Ectodermal cell (in vitro differentiated cells): ENCODE data around the gene FGFR1OP2.

ENCODE experiments used
- H3K27ac ChIP-seq: 2 replicates; pipeline ENCODE4 v1.7.0; 2013; ENCODE audit warnings: mild to moderate bottlenecking, low read depth, low read length; ENCODE audit not compliant: insufficient read depth, poor library complexity, severe bottlenecking
- H3K27me3 ChIP-seq: 2 replicates; pipeline ENCODE4 v1.7.0; 2013; ENCODE audit warnings: mild to moderate bottlenecking, low read length; ENCODE audit not compliant: insufficient read depth, control insufficient read depth, poor library complexity, severe bottlenecking
- H3K36me3 ChIP-seq: one replicate; pipeline ENCODE4 v1.7.0; 2013; ENCODE audit warnings: low read length; ENCODE audit not compliant: control insufficient read depth, insufficient read depth
- H3K4me1 ChIP-seq: one replicate; pipeline ENCODE4 v1.7.0; 2013; ENCODE audit warnings: low read length; ENCODE audit not compliant: control insufficient read depth, insufficient read depth
- H3K4me3 ChIP-seq: 2 replicates; pipeline ENCODE4 v1.7.0; 2013; ENCODE audit warnings: low read depth, low read length, control low read depth; ENCODE audit not compliant: insufficient read depth
- H3K9me3 ChIP-seq: 2 replicates; pipeline ENCODE4 v1.7.0; 2013; ENCODE audit warnings: mild to moderate bottlenecking, low read length, moderate library complexity; ENCODE audit not compliant: control insufficient read depth
- WGBS, 2 experiments: methylation state at CpG; one replicate each; pipeline ENCODE4 v1.1.7; 2013; ENCODE audit warnings: missing lambda C conversion rate in 2 of 2; 5-methylcytosine and 5-hydroxymethylcytosine counted together

FGFR1OP2 gene

GRCh38 chr12:27012982-27013255, 74.6 kb downstream of the FGFR1OP2 start:
- Histone ChIP-seq H3K4me3 (no peak overlapping the region), H3K27ac (no peak overlapping the region), H3K9me3 (no peaks in the 10 kb centered on the region), H3K36me3 (no peaks in the 10 kb centered on the region), H3K27me3 (no peaks in the 10 kb centered on the region), H3K4me1 (peaks cover 4% of the 10 kb centered on the region)
- WGBS, 2 experiments: 71 to 89% methylated on average over 4 to 5 of the region's 5 CpGs

GRCh38 chr12:27013611-27014084, 75.4 kb downstream of the FGFR1OP2 start:
- H3K4me3 ChIP-seq: peak overlapping the region; percentile 78
- no peaks in the 10 kb centered on the region for H3K27me3 ChIP-seq
- no peaks in the 10 kb centered on the region for H3K36me3 ChIP-seq
- peaks cover 4% of the 10 kb centered on the region for H3K4me1 ChIP-seq
- 2 to 4% methylated on average over 13 of the region's 13 CpGs for WGBS, 2 experiments
- no peaks in the 10 kb centered on the region for H3K9me3 ChIP-seq
- peak overlapping the region; percentile 21 for H3K27ac ChIP-seq

GRCh38 chr12:27014085-27014858, 76.0 kb downstream of the FGFR1OP2 start, which contains the start of gene TM7SF3:
Gene TM7SF3 (minus strand): TSS chr12:27014384. CDS start chr12:27014168, 216 bp downstream.
- 1 to 2% methylated on average over 70 to 71 of the region's 71 CpGs for WGBS, 2 experiments
- no peaks in the 10 kb centered on the region for H3K27me3 ChIP-seq
- H3K9me3 ChIP-seq: no peaks in the 10 kb centered on the region
- no peaks in the 10 kb centered on the region for H3K36me3 ChIP-seq
- peaks cover 4% of the 10 kb centered on the region for H3K4me1 ChIP-seq
- peak within 1 kb of the TSS; percentile 21 for H3K27ac ChIP-seq
- peak within 1 kb of the TSS; percentile 78 for H3K4me3 ChIP-seq

GRCh38 chr12:27014859-27015729, 76.8 kb downstream of the FGFR1OP2 start:
- Histone ChIP-seq H3K4me1 (peaks cover 4% of the 10 kb centered on the region), H3K36me3 (no peaks in the 10 kb centered on the region), H3K27ac (no peak overlapping the region), H3K27me3 (no peaks in the 10 kb centered on the region), H3K4me3 (no peak overlapping the region), H3K9me3 (no peaks in the 10 kb centered on the region)
- WGBS, 2 experiments: 74 to 75% methylated on average over 12 of the region's 12 CpGs

GRCh38 chr12:27015730-27016076, 77.4 kb downstream of the FGFR1OP2 start:
- Histone ChIP-seq H3K4me1 (peaks cover 4% of the 10 kb centered on the region), H3K27me3 (no peaks in the 10 kb centered on the region), H3K4me3 (no peak overlapping the region), H3K9me3 (no peaks in the 10 kb centered on the region), H3K27ac (no peak overlapping the region), H3K36me3 (no peaks in the 10 kb centered on the region)
- 30% methylated on average over 1 of the region's 2 CpGs; no CpG with 5 or more reads in 1 of the 2 experiments for WGBS, 2 experiments
